Left cardiac atrium (tissue), 4 donors: ENCODE results near the gene SLC16A12. TPM values are rescaled to one million over a fixed set of nuclear protein-coding genes. Genes with fewer than 3 reads are reported as not detected.

ENCODE experiments used
- ATAC-seq, 2 donors: fragments of 200-7000 bp; cut with Tn5 transposase; one replicate each; pipeline ENCODE4 v1.9.1; 2020; ENCODE audit warnings: mild to moderate bottlenecking in 2 of 2, moderate library complexity in 2 of 2
- DNase-seq: peaks from one replicate; pipeline ENCODE4 v3.0.0-alpha.2; 2020
- intact Hi-C, 2 donors: fragments of 100-400 bp; cut with DNase I; formaldehyde crosslinking; loops; one replicate each; pipeline versions ENCODE4 v1.14.1 to v1.15.1; 2022 to 2023
- long read RNA-seq: library from polyadenylated mRNA; unstranded; transcript quantifications from one replicate; pipeline ENCODE4 v2.0.0, GENCODE V29; 2021
- total RNA-seq, 2 donors: library from RNA; stranded (reverse); fragmentation: NEBNext Ultra II Directional; extraction: Animal tissue kit (Norgen Biotek cat#: 25700); gene quantifications; one replicate each; pipeline ENCODE4 v1.2.1, GENCODE V29; 2021
- donor health status: DM: no; HTN: yes; CAD: no.
- donor health status: DM: no; HTN: yes; CAD: no; lungs with severe emphysema.
- donor health status: DM: yes; HTN: yes; CAD: no.
- donor health status: Dilated cardiomyopathy.

Gene SLC16A12
- 1 to 10 TPM; 2.3 to 6.2 TPM for total RNA-seq
- long read RNA-seq, partial matches to known transcripts, result 0 of 5 reads
- long read RNA-seq, other reads (novel, unspliced or antisense), result 5 of 5 reads

- DNase-seq (peak; percentile 34), ATAC-seq (peak; percentile 84 to 90)
- intact Hi-C loops, result no loop called here
Measured at GRCh38 chr10:89535171-89536012, at the start of gene SLC16A12. TSS of gene SLC16A12 (minus strand) at chr10:89535594. CDS start at chr10:89462578, 73,016 bp downstream.

GRCh38 chr10:89582022-89582421, 46.6 kb upstream of the SLC16A12 start:
- DNase-seq (no peak), ATAC-seq (no peak)
- intact Hi-C loops, result loop anchor here in 1 of 2 donors (10.0 kb wide), 1 partner anchor 113 kb away; no protein-coding TSS in a partner anchor

GRCh38 chr10:89580243-89580642, 44.8 kb upstream of the SLC16A12 start:
- intact Hi-C loops, result loop anchor here in 1 of 2 donors (10.0 kb wide), 1 partner anchor 115 kb away; no protein-coding TSS in a partner anchor
- ATAC-seq (no peak), DNase-seq (no peak)

GRCh38 chr10:89576696-89577095, 41.3 kb upstream of the SLC16A12 start:
- intact Hi-C loops, result no loop called here
- no peak for ATAC-seq
- no peak for DNase-seq

- intact Hi-C loops, result no loop called here
- DNase-seq (no peak), ATAC-seq (no peak)
Measured at GRCh38 chr10:89576022-89576421, 40.6 kb upstream of the SLC16A12 start.

- DNase-seq (no peak), ATAC-seq (no peak)
- intact Hi-C loops, result no loop called here
Measured at GRCh38 chr10:89575031-89575430, 39.6 kb upstream of the SLC16A12 start.

GRCh38 chr10:89574368-89574767, 39.0 kb upstream of the SLC16A12 start:
- DNase-seq, result no peak
- intact Hi-C loops, result no loop called here
- peak in 1 of 2 donors; percentile 57 for ATAC-seq

GRCh38 chr10:89567576-89568245, 32.3 kb upstream of the SLC16A12 start:
- intact Hi-C loops, result no loop called here
- no peak for DNase-seq
- no peak for ATAC-seq

- no peak for ATAC-seq
- no peak for DNase-seq
- intact Hi-C loops, result no loop called here
Measured at GRCh38 chr10:89566992-89567391, 31.6 kb upstream of the SLC16A12 start.

- no peak for ATAC-seq
- DNase-seq, result no peak
- intact Hi-C loops, result no loop called here
Measured at GRCh38 chr10:89566095-89566950, 30.9 kb upstream of the SLC16A12 start.

GRCh38 chr10:89565180-89565579, 29.8 kb upstream of the SLC16A12 start:
- DNase-seq, result no peak
- ATAC-seq, result no peak
- intact Hi-C loops, result loop anchor here in 1 of 2 donors (2.0 kb wide), 1 partner anchor 138 kb away; no protein-coding TSS in a partner anchor

GRCh38 chr10:89563861-89564478, 28.6 kb upstream of the SLC16A12 start:
- peak; percentile 63 to 66 for ATAC-seq
- intact Hi-C loops, result loop anchor here (2.0 to 5.0 kb wide), 2 partner anchors 137 kb away; no protein-coding TSS in a partner anchor
- no peak for DNase-seq

- ATAC-seq (no peak), DNase-seq (no peak)
- intact Hi-C loops, result loop anchor here in 1 of 2 donors (5.0 kb wide), 1 partner anchor 136 kb away; no protein-coding TSS in a partner anchor
Measured at GRCh38 chr10:89563311-89563710, 27.9 kb upstream of the SLC16A12 start.

GRCh38 chr10:89556600-89556999, 21.2 kb upstream of the SLC16A12 start:
- DNase-seq (no peak), ATAC-seq (no peak)
- intact Hi-C loops, result no loop called here

- peak; percentile 43 to 76 for ATAC-seq
- intact Hi-C loops, result loop anchor here in 1 of 2 donors (2.0 kb wide), 1 partner anchor 129 kb away; no protein-coding TSS in a partner anchor
- DNase-seq, result no peak
Measured at GRCh38 chr10:89555688-89556445, 20.5 kb upstream of the SLC16A12 start.

GRCh38 chr10:89554433-89554832, 19.0 kb upstream of the SLC16A12 start:
- DNase-seq (no peak), ATAC-seq (no peak)
- intact Hi-C loops, result loop anchor here in 1 of 2 donors (2.0 kb wide), 1 partner anchor 128 kb away; no protein-coding TSS in a partner anchor

- ATAC-seq (peak in 1 of 2 donors; percentile 82), DNase-seq (no peak)
- intact Hi-C loops, result no loop called here
Measured at GRCh38 chr10:89553064-89553734, 17.8 kb upstream of the SLC16A12 start.
